T-cell (primary cell): Measurements from ENCODE around the gene CEP89. TPM values are rescaled to one million over a fixed set of nuclear protein-coding genes. Genes with fewer than 3 reads are reported as not detected.

Source experiments
- ATAC-seq, 4 experiments: fragments of 200-7000 bp in 3 of 4; fragments of 150-1000 bp in 1 of 4; cut with Tn5 transposase; replicated peaks in 1 of 4; 1 replicate in 3 of 4; 2 replicates in 1 of 4; pipeline ENCODE4 v1.10.0; 2021; ENCODE audit warnings: moderate library complexity in 3 of 4, mild to moderate bottlenecking in 2 of 4, moderate number of reproducible peaks in 1 of 4
- CTCF ChIA-PET, 2 donors: fragments of 300-600 bp; sonication (Branson Sonifier 250); formaldehyde crosslinking; loops; one replicate each; lab custom pipeline; 2022; ENCODE audit warnings: antibody characterized with exemption in 2 of 2; lab: Charles Lee
- POLR2A ChIA-PET, 2 donors: fragments of 300-600 bp; sonication (Branson Sonifier 250); formaldehyde crosslinking; loops; one replicate each; lab custom pipeline; 2022; ENCODE audit warnings: antibody characterized with exemption in 2 of 2; lab: Charles Lee
- DNase-seq, 35 experiments: peaks; one replicate each; pipeline versions ENCODE4 v3.0.0 to v3.0.0-alpha.2; 2013 to 2023
- H3K27ac ChIP-seq: one replicate; pipeline ENCODE4 v1.5.1; 2013; ENCODE audit warnings: low read length
- H3K27me3 ChIP-seq, 2 experiments: replicated peaks in 1 of 2; 1 replicate in 1 of 2; 2 replicates in 1 of 2; pipeline versions ENCODE4 v1.6.1 to v1.7.0; 2013; ENCODE audit warnings: low read length in 1 of 2, mixed read lengths in 1 of 2; ENCODE audit not compliant: control insufficient read depth in 2 of 2, insufficient read depth in 2 of 2; ENCODE audit errors: extremely low read depth in 1 of 2
- H3K36me3 ChIP-seq, 2 donors: 1 replicate in 1 of 2; 2 replicates in 1 of 2; pipeline versions ENCODE4 v1.6.1 to v1.7.0; 2013; ENCODE audit warnings: low read length in 1 of 2; ENCODE audit not compliant: control insufficient read depth in 2 of 2, insufficient read depth in 1 of 2; ENCODE audit errors: extremely low read depth in 1 of 2
- H3K4me1 ChIP-seq, 2 experiments: 1 replicate in 1 of 2; 2 replicates in 1 of 2; pipeline versions ENCODE4 v1.6.1 to v1.7.0; 2013; ENCODE audit warnings: low read length in 2 of 2, mixed read lengths in 1 of 2; ENCODE audit not compliant: insufficient read depth in 2 of 2, control insufficient read depth in 1 of 2; ENCODE audit errors: extremely low read depth in 1 of 2
- H3K4me3 ChIP-seq, 2 donors: 1 replicate in 1 of 2; 2 replicates in 1 of 2; pipeline versions ENCODE4 v1.5.1 to v1.7.0; 2013; ENCODE audit warnings: mild to moderate bottlenecking in 2 of 2, low read length in 1 of 2, moderate library complexity in 1 of 2; ENCODE audit not compliant: control insufficient read depth in 1 of 2; ENCODE audit errors: extremely low read depth in 1 of 2
- H3K9me3 ChIP-seq: 2 replicates; pipeline ENCODE4 v1.7.0; 2013
- H3K27ac Mint-ChIP-seq, 2 donors: one replicate each; pipeline ENCODE4 v1.8.0; 2020 to 2021; ENCODE audit warnings: mild to moderate bottlenecking in 2 of 2, mixed read lengths in 2 of 2
- H3K27me3 Mint-ChIP-seq, 2 donors: one replicate each; pipeline ENCODE4 v1.8.0; 2021 to 2022; ENCODE audit warnings: mixed read lengths in 2 of 2
- H3K36me3 Mint-ChIP-seq: one replicate; pipeline ENCODE4 v1.8.0; 2021; ENCODE audit warnings: mixed read lengths
- H3K4me1 Mint-ChIP-seq, 3 donors: one replicate each; pipeline ENCODE4 v1.8.0; 2020 to 2022; ENCODE audit warnings: mixed read lengths in 3 of 3, mild to moderate bottlenecking in 1 of 3
- H3K4me3 Mint-ChIP-seq, 3 donors: one replicate each; pipeline ENCODE4 v1.8.0; 2020 to 2022; ENCODE audit warnings: mild to moderate bottlenecking in 3 of 3, mixed read lengths in 3 of 3, moderate library complexity in 3 of 3
- H3K9me3 Mint-ChIP-seq, 3 donors: one replicate each; pipeline ENCODE4 v1.8.0; 2020 to 2022; ENCODE audit warnings: mixed read lengths in 3 of 3
- WGBS: methylation state at CpG from one replicate; pipeline ENCODE4 v1.1.5; 2013; ENCODE audit warnings: missing lambda C conversion rate; ENCODE audit not compliant: insufficient coverage; 5-methylcytosine and 5-hydroxymethylcytosine counted together
- total RNA-seq, 35 experiments: library from RNA in 6 of 35; stranded (reverse) in 6 of 35; fragments of 120-200 nt in 1 of 35; gene quantifications; one replicate each; pipeline versions ENCODE4 v1.2.1 to v1.2.4 and lab custom pipeline; 2013 to 2026

CEP89 gene
- total RNA-seq, 5 donors from 2014 or later (not counting 1 experiment from before 2014, with no cell fraction given) = 8.1 to 19.9 (median 16.6) TPM

DNA sequence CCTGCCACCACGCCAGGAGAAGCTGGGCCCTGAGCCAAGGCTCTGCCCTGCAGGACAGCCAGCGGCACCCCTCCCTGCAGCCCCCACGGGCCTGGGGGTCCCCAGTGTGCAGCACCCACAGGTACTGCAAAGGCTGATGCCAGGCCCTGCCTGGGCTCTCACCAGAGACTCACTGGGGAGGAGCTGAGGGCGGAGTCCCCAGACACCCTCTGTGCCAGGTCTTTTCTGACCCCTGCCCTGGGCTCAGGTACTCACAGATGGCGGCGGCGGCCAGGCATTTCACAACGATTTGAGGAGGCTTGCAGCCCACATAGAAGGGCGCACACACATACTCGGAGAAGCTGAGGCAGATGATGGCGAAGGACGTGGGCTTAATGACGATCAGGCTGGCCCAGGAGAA is 107.9 kb downstream of the CEP89 start:
- Histone ChIP-seq H3K4me3 (no peak overlapping the region), H3K27ac (no peak overlapping the region), H3K27me3 (peaks cover 0 to 4% of the 10 kb centered on the region in 2 experiments), H3K4me1 (no peaks in the 10 kb centered on the region), H3K36me3 (no peaks in the 10 kb centered on the region), H3K9me3 (no peaks in the 10 kb centered on the region)
- Mint-ChIP-seq H3K36me3 (no peaks in the 10 kb centered on the region), H3K4me1 (no peaks in the 10 kb centered on the region), H3K27ac (no peak overlapping the region), H3K9me3 (no peaks in the 10 kb centered on the region), H3K4me3 (no peak overlapping the region), H3K27me3 (no peaks in the 10 kb centered on the region)
- POLR2A ChIA-PET = no interaction called here
- DNase-seq (no peak), ATAC-seq (no peak)
- 95% methylated on average over 10 of the region's 13 CpGs for WGBS
- CTCF ChIA-PET = no interaction called here

DNA sequence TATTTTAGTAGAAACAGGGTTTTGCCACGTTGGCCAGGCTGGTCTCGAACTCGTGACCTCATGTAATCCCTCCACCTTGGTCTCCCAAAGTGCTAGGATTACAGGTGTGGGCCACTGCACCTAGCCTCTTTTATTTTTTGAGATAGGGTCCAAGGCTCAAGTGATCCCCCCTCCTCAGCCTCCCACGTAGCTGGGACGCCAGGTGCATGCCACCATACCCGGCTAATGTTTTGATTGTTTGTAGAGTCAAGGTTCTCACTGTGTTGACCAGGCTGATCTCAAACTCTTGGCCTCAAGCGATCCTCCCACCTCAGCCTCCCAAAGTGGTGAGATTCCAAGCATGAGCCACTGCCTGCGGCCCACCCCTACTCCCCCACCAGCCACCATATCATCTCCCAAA is 108.5 kb downstream of the CEP89 start:
- CTCF ChIA-PET = no interaction called here
- POLR2A ChIA-PET = no interaction called here
- no peak for ATAC-seq

DNA sequence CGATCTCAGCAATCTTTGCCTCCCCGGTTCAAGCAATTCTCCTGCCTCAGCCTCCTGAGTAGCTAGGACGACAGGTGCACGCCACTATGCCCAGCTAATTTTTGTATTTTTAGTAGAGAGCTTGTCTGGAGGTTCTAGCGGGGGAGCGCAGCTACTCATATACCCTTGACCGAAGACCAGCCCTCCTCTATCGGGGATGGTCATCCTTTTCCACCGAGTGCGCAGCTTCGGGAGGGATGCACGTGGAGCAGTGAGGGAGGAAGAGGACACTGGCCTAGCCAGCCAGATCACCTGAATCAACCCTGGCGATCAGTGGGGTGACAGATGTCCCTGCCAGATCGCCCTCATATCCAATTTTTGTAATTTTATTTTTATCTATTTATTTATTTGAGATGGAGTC is 109.0 kb downstream of the CEP89 start:
- Histone ChIP-seq H3K9me3 (no peaks in the 10 kb centered on the region), H3K27me3 (peaks cover 0 to 4% of the 10 kb centered on the region in 2 experiments), H3K4me3 (no peak overlapping the region), H3K36me3 (no peaks in the 10 kb centered on the region), H3K4me1 (no peaks in the 10 kb centered on the region), H3K27ac (no peak overlapping the region)
- WGBS = 100% methylated on average over 5 of the region's 14 CpGs
- no peak for DNase-seq
- H3K9me3 Mint-ChIP-seq = no peaks in the 10 kb centered on the region
- ATAC-seq = no peak
- no peaks in the 10 kb centered on the region for H3K36me3 Mint-ChIP-seq
- no peak overlapping the region for H3K4me3 Mint-ChIP-seq
- H3K27me3 Mint-ChIP-seq = no peaks in the 10 kb centered on the region
- CTCF ChIA-PET = no interaction called here
- H3K27ac Mint-ChIP-seq = no peak overlapping the region
- POLR2A ChIA-PET = no interaction called here
- H3K4me1 Mint-ChIP-seq = no peaks in the 10 kb centered on the region

More for the DNA sequence above, 108.5 kb downstream of the CEP89 start:
- H3K36me3 Mint-ChIP-seq = no peaks in the 10 kb centered on the region
- Histone ChIP-seq H3K9me3 (no peaks in the 10 kb centered on the region), H3K4me1 (no peaks in the 10 kb centered on the region), H3K27me3 (peaks cover 0 to 4% of the 10 kb centered on the region in 2 experiments), H3K27ac (no peak overlapping the region), H3K4me3 (no peak overlapping the region), H3K36me3 (no peaks in the 10 kb centered on the region)
- DNase-seq = no peak
- H3K27me3 Mint-ChIP-seq = no peaks in the 10 kb centered on the region
- WGBS = 83% methylated on average over 2 of the region's 8 CpGs
- no peak overlapping the region for H3K27ac Mint-ChIP-seq
- H3K4me1 Mint-ChIP-seq = no peaks in the 10 kb centered on the region
- no peaks in the 10 kb centered on the region for H3K9me3 Mint-ChIP-seq
- no peak overlapping the region for H3K4me3 Mint-ChIP-seq

DNA sequence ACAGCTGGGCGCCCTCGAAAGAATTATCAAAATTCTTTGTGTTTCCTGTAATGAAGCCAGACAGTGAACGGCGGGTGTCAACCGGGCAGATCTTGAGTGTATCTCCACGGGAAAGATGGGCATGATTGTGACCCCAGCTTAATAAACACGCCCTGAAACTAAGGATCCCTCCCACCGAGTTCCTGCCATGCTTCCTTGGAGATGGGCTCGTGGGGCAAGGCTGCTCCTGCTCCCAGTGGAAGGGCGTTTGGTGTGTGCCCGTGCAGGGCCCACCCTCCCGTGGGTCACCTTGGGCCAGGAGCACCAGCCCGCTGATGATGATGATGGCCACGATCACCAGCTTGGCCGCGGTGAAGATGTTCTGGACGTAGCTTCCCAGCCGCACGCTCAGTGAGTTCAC is 109.6 kb downstream of the CEP89 start:
- no peak for DNase-seq
- H3K9me3 Mint-ChIP-seq = no peaks in the 10 kb centered on the region
- H3K27ac ChIP-seq = no peak overlapping the region
- CTCF ChIA-PET = no interaction called here
- H3K27me3 ChIP-seq = peaks cover 0 to 4% of the 10 kb centered on the region in 2 experiments
- H3K27me3 Mint-ChIP-seq = no peaks in the 10 kb centered on the region
- ATAC-seq = no peak
- H3K9me3 ChIP-seq = no peaks in the 10 kb centered on the region
- no peaks in the 10 kb centered on the region for H3K4me1 ChIP-seq
- POLR2A ChIA-PET = no interaction called here
- no peak overlapping the region for H3K4me3 Mint-ChIP-seq
- WGBS = 87% methylated on average over 14 of the region's 19 CpGs
- H3K36me3 ChIP-seq = no peaks in the 10 kb centered on the region
- H3K36me3 Mint-ChIP-seq = no peaks in the 10 kb centered on the region
- H3K4me1 Mint-ChIP-seq = no peaks in the 10 kb centered on the region
- no peak overlapping the region for H3K27ac Mint-ChIP-seq
- H3K4me3 ChIP-seq = no peak overlapping the region

DNA sequence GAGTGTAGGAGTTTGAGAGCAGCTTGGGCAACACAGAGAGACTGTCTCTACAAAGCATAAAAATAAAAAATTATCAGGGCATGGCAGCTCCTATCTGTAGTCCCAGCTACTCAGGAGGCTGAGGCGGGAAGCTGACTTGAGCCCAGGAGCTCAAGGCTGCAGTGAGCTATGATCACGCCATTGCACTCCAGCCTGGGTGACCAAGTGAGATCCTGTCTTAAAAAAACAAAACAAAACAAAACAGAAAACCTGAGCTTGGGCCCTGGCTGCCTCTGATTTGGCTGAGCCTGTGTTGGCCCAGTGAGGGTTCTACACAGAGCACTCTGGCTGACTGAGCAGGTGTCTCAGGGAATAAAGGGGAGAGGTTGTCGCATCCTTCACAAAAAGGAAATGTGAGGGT is 110.2 kb downstream of the CEP89 start:
- no peaks in the 10 kb centered on the region for H3K4me1 Mint-ChIP-seq
- ChIA-PET POLR2A (no interaction called here), CTCF (no interaction called here)
- no peak overlapping the region for H3K4me3 ChIP-seq
- DNase-seq = no peak
- no peaks in the 10 kb centered on the region for H3K27me3 ChIP-seq
- no peak overlapping the region for H3K27ac ChIP-seq
- H3K36me3 ChIP-seq = no peaks in the 10 kb centered on the region
- H3K27ac Mint-ChIP-seq = no peak overlapping the region
- ATAC-seq = no peak
- no peak overlapping the region for H3K4me3 Mint-ChIP-seq
- no peaks in the 10 kb centered on the region for H3K4me1 ChIP-seq
- H3K9me3 ChIP-seq = no peaks in the 10 kb centered on the region
- no peaks in the 10 kb centered on the region for H3K9me3 Mint-ChIP-seq
- no peaks in the 10 kb centered on the region for H3K36me3 Mint-ChIP-seq
- no peaks in the 10 kb centered on the region for H3K27me3 Mint-ChIP-seq
- 100% methylated on average over 2 of the region's 3 CpGs for WGBS

DNA sequence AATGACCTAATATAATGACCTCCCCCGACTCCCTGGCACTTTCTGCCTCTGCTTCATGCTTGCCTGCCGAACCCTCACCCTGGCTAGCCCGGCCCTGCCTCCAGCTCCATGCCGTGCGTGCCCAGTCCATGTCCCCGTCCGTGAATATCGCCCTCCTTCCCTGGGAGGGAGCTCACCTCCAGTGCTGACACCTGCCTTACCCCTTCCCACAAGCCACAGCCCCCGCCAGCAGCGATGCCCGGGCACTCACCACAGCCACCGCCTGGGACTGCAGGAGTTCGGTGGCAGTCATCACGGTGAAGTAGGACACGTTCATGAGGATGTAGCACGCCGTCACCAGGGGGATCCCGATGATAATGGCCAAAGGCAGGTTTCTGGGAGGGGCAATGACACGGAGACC is 112.2 kb downstream of the CEP89 start:
- WGBS = 94% methylated on average over 17 of the region's 19 CpGs
- Histone ChIP-seq H3K4me1 (no peaks in the 10 kb centered on the region), H3K36me3 (no peaks in the 10 kb centered on the region), H3K9me3 (no peaks in the 10 kb centered on the region), H3K27ac (no peak overlapping the region), H3K27me3 (no peaks in the 10 kb centered on the region), H3K4me3 (no peak overlapping the region)
- DNase-seq = no peak
- Mint-ChIP-seq H3K9me3 (no peaks in the 10 kb centered on the region), H3K4me1 (no peaks in the 10 kb centered on the region), H3K27me3 (no peaks in the 10 kb centered on the region), H3K4me3 (no peak overlapping the region), H3K36me3 (no peaks in the 10 kb centered on the region), H3K27ac (no peak overlapping the region)
- POLR2A ChIA-PET = no interaction called here
- CTCF ChIA-PET = no interaction called here
- ATAC-seq = no peak

DNA sequence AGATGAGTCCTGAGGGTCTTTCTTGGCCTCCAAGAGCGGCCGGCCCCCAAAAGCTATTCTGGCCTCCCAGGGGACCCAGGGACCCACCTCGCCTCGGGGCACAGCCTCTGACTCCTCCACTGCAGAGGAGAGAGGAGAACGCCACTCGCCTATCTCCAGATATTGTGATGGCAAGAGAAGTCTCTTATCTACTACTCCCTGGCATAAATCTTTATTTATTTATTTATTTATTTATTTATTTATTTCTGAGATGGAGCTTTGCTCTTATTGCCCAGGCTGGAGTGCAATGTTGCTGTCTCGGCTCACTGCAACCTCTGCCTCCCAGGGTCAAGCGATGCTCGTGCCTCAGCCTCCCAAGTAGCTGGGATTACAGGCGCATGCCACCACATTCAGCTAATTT is 113.2 kb downstream of the CEP89 start:
- Mint-ChIP-seq H3K27ac (no peak overlapping the region), H3K36me3 (no peaks in the 10 kb centered on the region), H3K4me3 (no peak overlapping the region), H3K27me3 (no peaks in the 10 kb centered on the region), H3K4me1 (no peaks in the 10 kb centered on the region), H3K9me3 (no peaks in the 10 kb centered on the region)
- no peak overlapping the region for H3K27ac ChIP-seq
- DNase-seq (no peak), ATAC-seq (no peak)
- CTCF ChIA-PET = interaction anchor here in 1 of 2 donors (0.6 kb wide), 1 partner anchor 292 kb away, joined by 3 read pairs; no protein-coding TSS in a partner anchor
- H3K4me1 ChIP-seq = no peaks in the 10 kb centered on the region
- no peaks in the 10 kb centered on the region for H3K36me3 ChIP-seq
- no peak overlapping the region for H3K4me3 ChIP-seq
- POLR2A ChIA-PET = no interaction called here
- no peaks in the 10 kb centered on the region for H3K27me3 ChIP-seq
- no peaks in the 10 kb centered on the region for H3K9me3 ChIP-seq
- WGBS = no CpG with 5 or more reads among the region's 10 CpGs
